PC-9 (cell line): ENCODE results near the gene YWHAG. TPM values are rescaled to one million over a fixed set of nuclear protein-coding genes. Genes with fewer than 3 reads are reported as not detected.

ENCODE experiments used
- BruUV-seq: library from RNA; stranded (reverse); fragments of 400-500 nt; replicated peaks from 2 replicates; lab custom pipeline; 2021; lab: Mats Ljungman, UMichigan
- CTCF ChIA-PET: fragments of 300-600 bp; sonication (Branson Sonifier 250); formaldehyde crosslinking; loops from one replicate; lab custom pipeline; 2022; ENCODE audit warnings: antibody characterized with exemption; lab: Charles Lee
- POLR2A ChIA-PET: fragments of 300-600 bp; sonication (Branson Sonifier 250); formaldehyde crosslinking; loops from one replicate; lab custom pipeline; 2022; ENCODE audit warnings: antibody characterized with exemption; ENCODE audit not compliant: unreplicated experiment; lab: Charles Lee
- DNase-seq, 2 experiments: peaks; one replicate each; pipeline versions ENCODE4 v3.0.0 to v3.0.0-alpha.2; 2015 to 2022; ENCODE audit warnings: mixed read lengths in 1 of 2
- H2AFZ ChIP-seq: fragments of 200-600 bp; sonication (generic); 2 replicates; pipeline ENCODE4 v1.8.1; 2017; ENCODE audit warnings: antibody characterized with exemption
- H3F3A ChIP-seq: fragments of 200-600 bp; sonication (generic); 2 replicates; pipeline ENCODE4 v1.8.1; 2017; ENCODE audit warnings: antibody characterized with exemption, mild to moderate bottlenecking, low read depth; ENCODE audit not compliant: insufficient read depth
- H3K27ac ChIP-seq: fragments of 200-600 bp; sonication (generic); 2 replicates; pipeline ENCODE4 v1.6.1; 2016; ENCODE audit warnings: mixed run types
- H3K27me3 ChIP-seq: fragments of 200-600 bp; sonication (generic); 2 replicates; pipeline ENCODE4 v1.6.1; 2016; ENCODE audit warnings: low read depth, mixed run types; ENCODE audit not compliant: insufficient read depth
- H3K36me3 ChIP-seq: fragments of 200-600 bp; sonication (generic); 2 replicates; pipeline ENCODE4 v1.6.1; 2016; ENCODE audit warnings: low read depth, mixed run types
- H3K4me1 ChIP-seq: fragments of 200-600 bp; sonication (generic); replicated peaks from 2 replicates; pipeline ENCODE4 v1.6.1; 2016; ENCODE audit warnings: mixed run types; ENCODE audit not compliant: insufficient read depth
- H3K4me2 ChIP-seq: fragments of 200-600 bp; sonication (generic); 2 replicates; pipeline ENCODE4 v1.6.1; 2017; ENCODE audit warnings: mixed run types
- H3K4me3 ChIP-seq: fragments of 200-600 bp; sonication (generic); 2 replicates; pipeline ENCODE4 v1.6.1; 2016; ENCODE audit warnings: mixed run types
- H3K79me2 ChIP-seq: fragments of 200-600 bp; sonication (generic); 2 replicates; pipeline ENCODE4 v1.6.1; 2017; ENCODE audit warnings: low read depth, mixed run types
- H3K9me2 ChIP-seq: fragments of 200-600 bp; sonication (generic); 2 replicates; pipeline ENCODE4 v1.8.1; 2017; ENCODE audit warnings: mild to moderate bottlenecking; ENCODE audit not compliant: insufficient read depth
- H3K9me3 ChIP-seq: fragments of 200-600 bp; sonication (generic); 2 replicates; pipeline ENCODE4 v1.8.1; 2016; ENCODE audit warnings: low read depth; ENCODE audit not compliant: insufficient read depth
- H4K20me1 ChIP-seq: fragments of 200-600 bp; sonication (generic); 2 replicates; pipeline ENCODE4 v1.8.1; 2017; ENCODE audit not compliant: insufficient read depth
- EZH2 ChIP-seq: fragments of 200-600 bp; sonication (generic); IDR thresholded peaks from 2 replicates; pipeline ENCODE4 v1.8.0; 2017; ENCODE audit warnings: antibody characterized with exemption, low read depth
- intact Hi-C: fragments of 100-400 bp; cut with micrococcal nuclease; formaldehyde crosslinking; loops from one replicate; pipeline ENCODE4 v1.10.0; 2022; ENCODE audit not compliant: unreplicated experiment
- total RNA-seq: library from RNA; stranded (reverse); gene quantifications from 2 replicates; pipeline ENCODE4 v1.2.3, GENCODE V29; 2021
- TF ChIP-seq, protein P1 (sequence below): fragments of 200-600 bp; sonication (generic); conservative IDR thresholded peaks from 2 replicates; pipeline ENCODE4 v1.6.1; 2017; ENCODE audit warnings: mixed run types, antibody characterized with exemption, mild to moderate bottlenecking, moderate library complexity

YWHAG gene
- total RNA-seq, 1 experiment from 2014 or later: 250 TPM

DNA sequence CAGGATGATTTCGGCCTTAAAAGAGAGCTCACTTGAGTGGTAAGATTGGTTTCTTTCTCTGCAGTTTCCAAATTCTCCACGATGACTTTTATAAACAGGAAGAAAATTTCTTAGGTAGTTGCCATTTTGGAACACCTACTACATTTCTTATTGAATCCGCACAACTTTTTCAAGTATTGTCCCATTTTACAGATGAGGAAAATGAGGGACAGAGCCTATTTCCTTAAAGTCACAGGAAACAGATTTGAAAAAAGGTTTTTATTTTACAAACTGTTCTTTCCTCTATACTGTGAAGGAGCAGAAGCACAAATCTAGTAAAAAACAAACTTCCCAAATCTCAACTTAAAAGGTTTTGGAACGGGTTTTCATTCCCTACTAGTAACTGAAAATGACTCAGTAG is 2.7 kb downstream of the YWHAG start:
- H3K79me2 ChIP-seq: peaks cover 76% of the 10 kb centered on the region
- peaks cover 69% of the 10 kb centered on the region for H4K20me1 ChIP-seq
- H3K27ac ChIP-seq: no peak overlapping the region
- no peak overlapping the region for H2AFZ ChIP-seq
- intact Hi-C loops: loop anchor here (2.0 kb wide), 1 partner anchor 15 kb away; no protein-coding TSS in a partner anchor
- BruUV-seq: no TSS peak
- TF ChIP-seq EZH2: no peak
- TF ChIP-seq, protein P1, sequence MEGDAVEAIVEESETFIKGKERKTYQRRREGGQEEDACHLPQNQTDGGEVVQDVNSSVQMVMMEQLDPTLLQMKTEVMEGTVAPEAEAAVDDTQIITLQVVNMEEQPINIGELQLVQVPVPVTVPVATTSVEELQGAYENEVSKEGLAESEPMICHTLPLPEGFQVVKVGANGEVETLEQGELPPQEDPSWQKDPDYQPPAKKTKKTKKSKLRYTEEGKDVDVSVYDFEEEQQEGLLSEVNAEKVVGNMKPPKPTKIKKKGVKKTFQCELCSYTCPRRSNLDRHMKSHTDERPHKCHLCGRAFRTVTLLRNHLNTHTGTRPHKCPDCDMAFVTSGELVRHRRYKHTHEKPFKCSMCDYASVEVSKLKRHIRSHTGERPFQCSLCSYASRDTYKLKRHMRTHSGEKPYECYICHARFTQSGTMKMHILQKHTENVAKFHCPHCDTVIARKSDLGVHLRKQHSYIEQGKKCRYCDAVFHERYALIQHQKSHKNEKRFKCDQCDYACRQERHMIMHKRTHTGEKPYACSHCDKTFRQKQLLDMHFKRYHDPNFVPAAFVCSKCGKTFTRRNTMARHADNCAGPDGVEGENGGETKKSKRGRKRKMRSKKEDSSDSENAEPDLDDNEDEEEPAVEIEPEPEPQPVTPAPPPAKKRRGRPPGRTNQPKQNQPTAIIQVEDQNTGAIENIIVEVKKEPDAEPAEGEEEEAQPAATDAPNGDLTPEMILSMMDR: no peak
- H3K4me2 ChIP-seq: peak overlapping the region; percentile 89
- peaks cover 46% of the 10 kb centered on the region for H3K4me1 ChIP-seq
- POLR2A ChIA-PET: interaction anchor here (0.6 to 0.7 kb wide), 2 partner anchors 30 to 189 kb away, joined by 4 to 5 read pairs; no protein-coding TSS in a partner anchor
- peaks cover 35% of the 10 kb centered on the region for H3F3A ChIP-seq
- no peak for DNase-seq
- H3K9me3 ChIP-seq: no peaks in the 10 kb centered on the region
- H3K36me3 ChIP-seq: peaks cover 18% of the 10 kb centered on the region
- no peaks in the 10 kb centered on the region for H3K27me3 ChIP-seq
- no peaks in the 10 kb centered on the region for H3K9me2 ChIP-seq
- CTCF ChIA-PET: no interaction called here
- H3K4me3 ChIP-seq: peak overlapping the region; percentile 73; the same call in 1 of the 2 replicates

DNA sequence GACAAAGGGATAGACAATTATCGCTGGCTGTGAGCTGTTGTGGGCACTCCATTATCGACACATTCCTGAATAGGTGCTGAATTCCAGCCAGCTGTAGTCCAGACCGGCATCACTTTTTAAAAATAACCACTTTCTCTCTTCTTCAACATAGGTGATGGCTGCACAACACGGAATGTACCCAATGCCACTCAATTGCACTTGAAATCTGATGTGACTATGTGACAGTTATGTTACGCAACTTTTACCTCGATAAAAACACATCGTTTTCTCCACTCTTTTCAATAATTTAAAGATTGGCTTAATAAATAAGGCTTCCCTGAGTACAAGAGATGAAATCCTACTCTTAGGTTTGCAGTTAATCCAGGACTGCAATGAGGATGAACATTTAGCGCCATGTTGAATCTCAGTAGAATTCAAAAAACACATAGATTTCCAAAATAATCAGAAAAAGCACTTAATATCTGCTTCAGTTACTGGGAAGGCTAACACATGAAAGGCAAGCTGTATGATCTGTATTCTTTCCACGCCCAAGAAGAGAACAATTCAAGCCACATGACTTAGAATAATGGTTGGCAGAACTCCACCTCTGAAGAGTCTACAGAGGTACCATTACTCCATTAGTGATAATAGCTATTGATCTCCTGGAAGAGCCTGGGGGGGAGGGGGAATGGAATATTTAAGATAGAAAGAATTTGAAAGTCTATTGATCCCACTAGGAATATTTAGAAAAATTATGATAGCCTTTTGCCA is 3.6 kb downstream of the YWHAG start:
- H3K9me3 ChIP-seq: no peaks in the 10 kb centered on the region
- BruUV-seq: no TSS peak
- H3K4me2 ChIP-seq: peak overlapping the region; percentile 89; the same call in 1 of the 2 replicates
- TF ChIP-seq, protein P1: no peak
- TF ChIP-seq EZH2: no peak
- no peak overlapping the region for H2AFZ ChIP-seq
- intact Hi-C loops: no loop called here
- H3K4me3 ChIP-seq: no peak overlapping the region; the same call in 1 of the 2 replicates
- DNase-seq: no peak
- H3K79me2 ChIP-seq: peaks cover 86% of the 10 kb centered on the region
- H3K4me1 ChIP-seq: peaks cover 42% of the 10 kb centered on the region
- H3K27me3 ChIP-seq: no peaks in the 10 kb centered on the region
- peaks cover 26% of the 10 kb centered on the region for H3K36me3 ChIP-seq
- no peaks in the 10 kb centered on the region for H3K9me2 ChIP-seq
- CTCF ChIA-PET: no interaction called here
- H3F3A ChIP-seq: peaks cover 29% of the 10 kb centered on the region
- POLR2A ChIA-PET: no interaction called here
- H4K20me1 ChIP-seq: peaks cover 79% of the 10 kb centered on the region
- peak overlapping the region; percentile 13; the same call in 1 of the 2 replicates for H3K27ac ChIP-seq

DNA sequence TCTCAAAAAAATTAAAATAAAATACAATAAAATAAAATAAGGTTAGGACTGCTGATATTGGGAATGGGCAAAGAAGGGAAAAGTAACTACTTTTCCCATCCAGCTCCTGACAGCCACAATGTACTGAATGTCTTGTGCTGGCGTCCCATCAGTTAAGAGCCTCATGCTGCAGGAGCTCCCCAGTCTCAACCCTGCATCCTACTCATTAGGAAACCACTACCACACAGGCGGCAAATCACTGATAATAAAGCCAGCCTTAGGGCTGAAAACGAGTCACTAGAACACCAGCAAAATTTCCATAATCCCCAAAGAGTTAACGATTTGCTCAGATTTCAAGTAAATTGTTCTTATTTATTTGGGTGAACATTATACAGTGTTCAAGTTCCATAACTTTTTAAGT is 4.3 kb downstream of the YWHAG start:
- Histone ChIP-seq H3K4me1 (peaks cover 36% of the 10 kb centered on the region), H3K27ac (no peak overlapping the region), H3K9me3 (no peaks in the 10 kb centered on the region), H3K9me2 (no peaks in the 10 kb centered on the region), H3K36me3 (peaks cover 32% of the 10 kb centered on the region), H2AFZ (no peak overlapping the region), H3K79me2 (peaks cover 92% of the 10 kb centered on the region), H3F3A (peaks cover 29% of the 10 kb centered on the region), H3K27me3 (no peaks in the 10 kb centered on the region), H4K20me1 (peaks cover 85% of the 10 kb centered on the region), H3K4me3 (no peak overlapping the region), H3K4me2 (no peak overlapping the region)
- CTCF ChIA-PET: no interaction called here
- TF ChIP-seq EZH2: no peak
- TF ChIP-seq, protein P1: no peak
- POLR2A ChIA-PET: no interaction called here
- no peak for DNase-seq
- intact Hi-C loops: no loop called here
- no TSS peak for BruUV-seq
